Mesothelial cell of epicardium (in vitro differentiated cells): Measurements from ENCODE around the gene NEK1. TPM values are rescaled to one million over a fixed set of nuclear protein-coding genes. Genes with fewer than 3 reads are reported as not detected.

ENCODE experiments used
- DNase-seq, 2 experiments: peaks; one replicate each; pipeline ENCODE4 v3.0.0; 2021; ENCODE audit warnings: low spot score in 2 of 2; ENCODE audit not compliant: unreplicated experiment in 2 of 2
- H3K27ac Mint-ChIP-seq: 2 replicates; pipeline ENCODE4 v1.8.0; 2021; ENCODE audit warnings: mixed read lengths
- H3K27me3 Mint-ChIP-seq: 2 replicates; pipeline ENCODE4 v1.8.0; 2021; ENCODE audit warnings: low read depth, mixed read lengths
- H3K36me3 Mint-ChIP-seq: 2 replicates; pipeline ENCODE4 v1.8.0; 2021; ENCODE audit warnings: mixed read lengths
- H3K4me1 Mint-ChIP-seq: 2 replicates; pipeline ENCODE4 v1.8.0; 2021; ENCODE audit warnings: mixed read lengths
- H3K4me3 Mint-ChIP-seq: 2 replicates; pipeline ENCODE4 v1.8.0; 2021; ENCODE audit warnings: mild to moderate bottlenecking, moderate library complexity, mixed read lengths
- H3K9me3 Mint-ChIP-seq: 2 replicates; pipeline ENCODE4 v1.8.0; 2021; ENCODE audit warnings: mixed read lengths
- CTCF ChIP-seq: fragments of 200-600 bp; sonication (generic); IDR thresholded peaks from one replicate; pipeline ENCODE4 v1.5.0; 2021; ENCODE audit warnings: antibody characterized with exemption; ENCODE audit not compliant: unreplicated experiment
- total RNA-seq: library from RNA; stranded (reverse); gene quantifications from 3 replicates; pipeline ENCODE4 v1.2.1, GENCODE V29; 2021

The NEK1 gene
- total RNA-seq, 1 donor from 2014 or later, result 21.3 TPM

GRCh38 chr4:169649545-169650226, 37.3 kb upstream of the NEK1 start:
- H3K36me3 Mint-ChIP-seq, result peaks cover 11% of the 10 kb centered on the region
- no peak overlapping the region for H3K27ac Mint-ChIP-seq
- TF ChIP-seq CTCF, result no peak
- no peak overlapping the region for H3K4me3 Mint-ChIP-seq
- peaks cover 4% of the 10 kb centered on the region for H3K9me3 Mint-ChIP-seq
- no peaks in the 10 kb centered on the region for H3K4me1 Mint-ChIP-seq
- DNase-seq, result no peak
- H3K27me3 Mint-ChIP-seq, result no peaks in the 10 kb centered on the region

- Mint-ChIP-seq H3K4me1 (no peaks in the 10 kb centered on the region), H3K9me3 (no peaks in the 10 kb centered on the region), H3K36me3 (peaks cover 14% of the 10 kb centered on the region), H3K4me3 (no peak overlapping the region), H3K27ac (no peak overlapping the region), H3K27me3 (no peaks in the 10 kb centered on the region)
- no peak for TF ChIP-seq CTCF
- DNase-seq, result no peak
Measured at GRCh38 chr4:169645627-169646026, 33.2 kb upstream of the NEK1 start.

- H3K4me1 Mint-ChIP-seq, result peaks cover 6% of the 10 kb centered on the region
- no peaks in the 10 kb centered on the region for H3K27me3 Mint-ChIP-seq
- no peaks in the 10 kb centered on the region for H3K9me3 Mint-ChIP-seq
- H3K4me3 Mint-ChIP-seq, result no peak overlapping the region
- H3K27ac Mint-ChIP-seq, result no peak overlapping the region
- peaks cover 14% of the 10 kb centered on the region for H3K36me3 Mint-ChIP-seq
- DNase-seq, result no peak
- TF ChIP-seq CTCF, result no peak
Measured at GRCh38 chr4:169644802-169645201, 32.4 kb upstream of the NEK1 start.

GRCh38 chr4:169640261-169640870, 28.0 kb upstream of the NEK1 start:
- no peak for TF ChIP-seq CTCF
- no peak overlapping the region for H3K4me3 Mint-ChIP-seq
- no peak for DNase-seq
- peaks cover 12% of the 10 kb centered on the region for H3K4me1 Mint-ChIP-seq
- H3K9me3 Mint-ChIP-seq, result no peaks in the 10 kb centered on the region
- peaks cover 32% of the 10 kb centered on the region for H3K36me3 Mint-ChIP-seq
- peak overlapping the region; percentile 40 for H3K27ac Mint-ChIP-seq
- H3K27me3 Mint-ChIP-seq, result no peaks in the 10 kb centered on the region

GRCh38 chr4:169634975-169635374, 22.6 kb upstream of the NEK1 start:
- H3K27me3 Mint-ChIP-seq, result no peaks in the 10 kb centered on the region
- H3K4me1 Mint-ChIP-seq, result peaks cover 25% of the 10 kb centered on the region
- H3K36me3 Mint-ChIP-seq, result peaks cover 26% of the 10 kb centered on the region
- H3K4me3 Mint-ChIP-seq, result no peak overlapping the region
- H3K9me3 Mint-ChIP-seq, result no peaks in the 10 kb centered on the region
- H3K27ac Mint-ChIP-seq, result peak overlapping the region; percentile 63
- TF ChIP-seq CTCF, result no peak
- no peak for DNase-seq
